GM21381 (cell line): Measurements from ENCODE around the gene SPOCK1.

Experiments
- ATAC-seq: cut with Tn5 transposase; IDR thresholded peaks from one replicate; pipeline ENCODE4 v1.9.1; 2021; ENCODE audit warnings: mild to moderate bottlenecking, moderate library complexity; ENCODE audit not compliant: unreplicated experiment

SPOCK1 gene

DNA sequence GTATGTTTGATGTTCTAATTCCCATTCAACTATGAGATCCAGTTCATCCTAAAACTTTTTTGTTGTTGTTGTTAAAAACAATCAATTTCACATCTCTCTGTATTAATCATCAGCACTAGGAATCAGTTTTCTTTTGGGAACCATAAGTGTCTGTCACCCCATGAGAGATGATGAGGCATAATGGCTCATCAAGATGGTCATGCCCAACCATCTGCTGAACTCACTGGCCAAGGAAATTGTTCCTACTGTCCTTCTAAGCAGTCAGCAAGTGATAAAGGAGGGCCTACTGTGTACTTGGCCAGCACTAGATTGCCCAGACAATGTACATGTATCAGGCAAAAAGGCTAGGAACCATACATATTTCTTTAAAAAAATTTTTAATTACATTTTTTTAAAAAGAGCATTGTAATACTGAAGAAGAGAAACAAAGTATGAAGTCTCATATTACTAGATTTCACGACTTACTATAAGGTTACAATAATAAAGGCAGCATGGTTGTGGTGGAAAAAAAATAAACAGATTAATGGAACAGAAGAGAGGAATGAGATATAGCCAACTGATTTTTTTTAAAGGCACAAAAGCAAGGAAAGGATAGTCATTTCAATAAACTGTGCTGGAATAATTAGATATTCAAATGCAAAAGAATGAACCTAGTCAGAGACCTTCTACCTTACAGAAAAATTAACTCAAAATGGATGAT is 458.3 kb downstream of the SPOCK1 start:
- no peak for ATAC-seq

DNA sequence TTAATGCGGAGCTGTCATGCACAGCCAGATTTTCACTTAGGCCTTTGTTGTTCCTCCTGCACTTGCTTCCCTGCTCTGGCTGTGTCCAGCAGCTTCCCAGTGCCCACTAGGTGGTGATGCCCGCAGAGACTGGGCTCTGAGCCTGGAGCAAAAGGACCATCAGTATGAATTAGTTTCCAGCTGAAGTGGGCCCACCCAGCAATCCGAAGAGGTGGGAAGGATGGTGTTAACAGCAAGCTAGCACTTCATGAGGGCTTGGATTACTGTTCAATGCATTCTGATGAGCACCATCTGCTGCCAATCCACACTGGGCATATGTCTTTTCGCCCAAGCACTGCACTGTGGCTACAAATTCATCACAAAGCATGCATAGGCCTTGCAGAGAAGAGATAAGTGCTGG is 459.1 kb downstream of the SPOCK1 start:
- no peak for ATAC-seq

DNA sequence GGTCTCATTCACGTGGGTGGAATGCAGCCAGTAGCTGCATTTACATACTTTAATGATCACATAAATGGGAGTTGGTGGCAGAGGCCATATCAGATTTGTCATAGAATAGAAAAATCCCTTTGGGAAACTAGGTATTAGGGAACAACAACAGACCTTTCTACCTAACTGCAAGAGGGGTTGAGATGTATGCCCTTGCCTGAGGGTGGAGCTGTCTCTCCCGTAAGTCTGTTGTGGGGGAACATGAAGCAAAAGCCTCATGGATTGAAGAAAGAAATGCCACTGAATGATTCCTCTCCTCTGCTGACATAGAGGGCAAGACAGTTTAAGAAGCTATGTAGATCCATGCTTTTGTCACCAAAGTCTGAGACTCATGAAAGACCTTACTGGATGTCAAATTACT is 461.3 kb downstream of the SPOCK1 start:
- ATAC-seq: no peak

- no peak for ATAC-seq
Observed at GRCh38 chr5:137036640-137037039, 462.5 kb downstream of the SPOCK1 start.

- ATAC-seq: no peak
Observed at GRCh38 chr5:137035480-137035878, 463.6 kb downstream of the SPOCK1 start.

DNA sequence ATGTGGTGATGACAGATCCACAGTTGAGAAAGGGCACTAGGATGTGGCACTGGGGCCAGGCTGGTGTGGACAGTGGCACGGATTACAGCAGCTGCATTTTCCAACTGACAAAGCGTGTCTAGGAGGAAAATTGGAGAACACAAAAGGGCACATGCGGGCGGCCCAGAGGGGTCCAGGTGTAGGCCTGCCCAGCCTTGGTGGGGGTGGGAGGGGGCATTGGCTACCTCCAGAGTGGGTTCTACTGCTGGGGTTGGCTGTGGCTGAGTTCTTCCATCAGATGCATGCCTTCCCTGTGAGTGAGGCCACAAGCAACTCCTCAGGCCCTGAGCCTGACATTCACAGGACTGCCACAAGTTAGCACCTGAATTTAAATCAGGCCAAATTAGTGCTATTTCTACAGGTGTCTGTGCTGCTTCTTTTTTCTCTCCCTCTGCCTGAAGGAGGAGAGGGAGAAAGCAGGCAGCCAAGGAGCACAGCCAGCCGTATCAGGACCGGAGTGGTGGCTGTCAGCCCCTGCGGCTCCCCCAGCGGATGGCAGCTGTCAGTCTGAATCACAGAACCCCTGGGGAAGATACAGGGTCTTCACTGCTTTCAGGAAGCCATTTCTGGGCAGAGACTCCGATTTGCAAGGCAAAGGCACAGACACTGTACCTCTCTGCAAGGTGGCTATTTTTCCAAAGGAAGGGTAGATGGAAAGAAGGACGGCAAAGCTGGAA is 464.2 kb downstream of the SPOCK1 start:
- ATAC-seq: no peak

DNA sequence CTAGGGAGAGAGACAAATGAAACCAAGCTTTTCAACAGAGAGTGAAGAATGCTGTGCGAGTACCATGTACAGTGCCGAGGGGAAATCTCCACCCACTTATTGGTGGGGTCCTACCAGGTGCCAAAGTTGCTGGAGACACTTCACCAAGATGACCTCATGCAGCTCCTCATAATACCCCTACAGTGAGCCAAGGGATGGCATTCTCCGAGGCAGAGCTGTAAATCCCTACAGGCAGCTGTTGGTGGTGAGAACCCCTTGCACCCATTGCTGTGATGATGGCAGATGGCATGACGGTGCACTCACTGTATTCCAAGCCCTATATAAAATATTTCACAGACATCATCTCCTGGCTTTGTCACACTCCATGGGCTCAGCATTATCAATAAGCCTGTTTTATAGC is 464.9 kb downstream of the SPOCK1 start:
- no peak for ATAC-seq

- ATAC-seq: no peak
Observed at GRCh38 chr5:137032929-137033328, 466.2 kb downstream of the SPOCK1 start.

- ATAC-seq: no peak
Observed at GRCh38 chr5:137027758-137028157, 471.4 kb downstream of the SPOCK1 start.

GRCh38 chr5:137026296-137026695 is 472.8 kb downstream of the SPOCK1 start:
- no peak for ATAC-seq

DNA sequence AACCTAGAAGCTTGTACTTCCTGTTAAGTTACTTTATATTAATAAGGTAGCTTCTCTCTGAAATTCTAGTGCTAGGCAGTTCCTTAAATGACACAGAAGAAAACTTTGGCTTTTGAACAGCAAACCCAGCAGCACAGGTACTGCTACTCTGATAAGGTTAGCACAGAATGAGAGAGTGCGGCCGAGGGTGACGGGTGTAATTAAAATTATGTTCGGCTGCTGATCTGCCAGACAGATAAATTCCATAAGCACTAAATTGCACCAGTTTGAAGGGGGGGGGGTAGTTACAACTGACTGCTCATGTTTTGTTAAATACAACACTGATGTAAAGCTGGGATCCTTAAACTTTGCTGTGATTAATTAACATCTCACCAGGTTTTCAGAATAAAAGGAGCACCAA is 475.1 kb downstream of the SPOCK1 start:
- no peak for ATAC-seq

DNA sequence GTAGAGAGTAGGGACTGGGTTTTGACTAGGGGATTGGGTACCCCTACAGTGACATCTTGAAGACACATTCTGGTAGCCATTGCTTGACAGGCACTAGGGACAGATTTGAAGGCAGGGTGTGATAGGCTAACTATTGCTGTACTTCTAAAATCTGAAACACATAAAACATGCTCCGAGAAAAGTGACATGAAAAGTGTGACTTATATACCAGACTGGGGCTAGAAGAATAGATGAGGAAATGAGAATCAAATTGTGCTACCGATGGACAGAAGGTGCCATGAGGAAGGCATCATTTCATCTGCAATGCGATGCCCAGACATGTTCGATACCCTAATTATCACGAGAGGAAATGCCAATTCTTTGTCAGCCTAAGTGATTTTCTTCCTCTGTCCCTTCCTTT is 475.8 kb downstream of the SPOCK1 start:
- ATAC-seq: no peak

DNA sequence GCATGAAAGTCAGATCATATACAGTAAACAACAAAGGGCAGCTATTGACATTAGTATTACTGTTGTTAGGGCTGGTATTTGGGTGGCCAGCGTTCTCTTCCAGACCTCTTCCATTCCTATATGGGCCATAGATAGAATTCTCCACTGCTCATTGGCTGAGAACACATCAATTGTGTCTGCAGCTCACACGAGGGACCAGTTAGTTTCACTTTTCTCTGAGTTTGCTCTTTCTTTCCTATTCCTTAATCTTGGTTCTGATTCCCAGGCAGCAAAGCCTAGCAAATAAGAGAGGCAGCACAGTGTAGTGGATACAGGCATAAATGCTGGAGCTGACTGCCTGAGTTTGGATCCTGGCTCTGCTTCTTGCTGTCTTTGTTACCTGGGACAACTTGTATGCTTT is 476.4 kb downstream of the SPOCK1 start:
- ATAC-seq: no peak

- ATAC-seq: no peak
Observed at GRCh38 chr5:137022043-137022442, 477.1 kb downstream of the SPOCK1 start.

DNA sequence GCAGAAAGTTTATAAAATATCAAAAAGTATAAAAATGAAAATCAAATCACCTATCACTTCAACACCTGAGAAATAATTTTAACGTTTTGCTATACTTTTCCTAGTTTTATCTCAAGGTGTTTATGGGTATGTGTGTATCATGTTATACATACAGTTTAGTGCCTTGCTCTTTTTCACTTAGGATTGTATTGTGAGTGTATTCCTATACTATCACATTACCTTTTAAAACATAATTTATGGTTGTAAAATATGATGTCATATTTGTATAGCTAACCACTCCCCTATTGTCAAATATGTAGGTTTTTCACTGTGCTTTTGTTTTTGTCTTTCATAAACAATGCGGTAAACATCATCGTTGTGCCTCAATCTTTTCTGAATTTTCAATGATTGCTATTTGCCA is 479.9 kb downstream of the SPOCK1 start:
- no peak for ATAC-seq

DNA sequence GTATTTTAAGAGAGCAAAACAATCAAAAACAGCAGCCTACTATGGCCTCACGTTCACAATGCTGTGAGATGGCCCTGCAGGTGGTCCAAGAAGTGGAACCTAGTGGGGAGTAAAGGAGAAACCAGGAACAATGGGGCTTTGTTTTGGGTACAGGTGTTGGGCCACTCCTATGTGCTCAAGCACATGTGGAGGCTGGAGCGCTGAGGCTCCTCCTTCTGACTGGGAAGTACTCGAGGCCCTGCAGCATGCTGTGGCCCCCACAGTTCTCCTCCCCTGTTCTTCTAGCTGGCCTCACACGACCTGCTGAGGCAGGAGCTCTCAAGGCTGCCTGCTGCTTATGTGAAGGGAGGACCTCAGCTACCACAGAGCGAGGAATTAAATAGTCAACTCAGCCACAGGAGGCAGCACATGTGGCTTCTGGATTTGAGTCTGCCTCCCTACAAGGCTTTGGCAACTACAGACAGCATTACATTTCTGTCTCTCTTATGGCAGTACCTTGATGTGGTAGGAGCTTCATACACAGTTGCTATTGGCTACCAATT is 482.3 kb downstream of the SPOCK1 start:
- ATAC-seq: no peak

GRCh38 chr5:137015540-137016116 is 483.5 kb downstream of the SPOCK1 start:
- no peak for ATAC-seq

DNA sequence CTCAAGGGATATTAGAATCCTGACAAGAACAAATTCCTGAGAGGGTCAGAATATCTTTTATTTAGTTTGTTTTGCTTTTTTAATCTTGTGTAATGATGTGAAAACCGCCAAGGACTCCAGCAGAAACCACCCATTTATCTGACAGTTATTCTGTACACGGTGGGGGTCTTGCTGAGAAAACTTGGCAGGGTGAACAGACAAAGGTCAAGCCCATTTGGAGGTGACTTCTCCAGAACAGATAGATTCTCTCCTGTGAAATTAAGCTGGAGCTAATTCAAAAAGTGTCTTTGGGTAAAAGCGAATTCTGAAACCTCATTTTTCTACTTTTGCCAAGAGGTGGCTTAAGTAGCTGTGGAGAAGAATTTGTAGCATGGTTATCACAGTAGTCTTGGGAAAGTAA is 484.4 kb downstream of the SPOCK1 start:
- no peak for ATAC-seq

GRCh38 chr5:137010226-137010625 is 488.9 kb downstream of the SPOCK1 start:
- no peak for ATAC-seq

GRCh38 chr5:137004279-137004678 is 494.8 kb downstream of the SPOCK1 start:
- ATAC-seq: no peak

DNA sequence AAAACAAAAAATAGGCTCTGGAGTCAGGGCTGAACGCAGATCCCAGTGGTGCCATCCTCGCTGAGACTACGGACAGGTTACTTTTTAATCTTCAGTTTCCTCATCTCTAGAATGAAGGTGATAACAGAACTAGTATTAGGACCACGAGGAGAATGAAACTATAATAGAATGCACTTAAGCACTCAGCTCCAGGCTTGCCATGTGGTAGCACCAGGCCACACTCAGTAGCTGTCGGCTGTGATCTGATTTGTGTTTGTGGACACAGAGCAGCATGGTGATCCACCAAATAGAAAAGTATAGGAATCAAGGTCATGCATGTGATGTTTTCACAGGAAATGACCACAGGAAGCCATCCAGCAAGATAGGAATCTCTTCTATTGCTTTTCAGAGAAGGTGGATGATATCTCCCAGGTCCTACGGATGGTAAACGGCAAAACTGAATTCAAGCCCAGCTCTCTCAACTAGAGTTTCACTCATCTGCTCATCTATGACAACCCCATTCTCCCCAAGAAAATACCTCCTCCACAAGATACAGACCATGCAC is 498.0 kb downstream of the SPOCK1 start:
- ATAC-seq: no peak

GRCh38 chr5:136999787-137000186 is 499.3 kb downstream of the SPOCK1 start:
- ATAC-seq: no peak
